LNCaP clone FGC (cell line): ENCODE results near the gene RASSF4.

Experiments
- DNase-seq: peaks from one replicate; pipeline ENCODE4 v3.0.0-alpha.2; 2011; ENCODE audit warnings: low read depth
- H3K4me3 ChIP-seq: 2 replicates; pipeline ENCODE4 v1.5.1; 2011; ENCODE audit warnings: mild to moderate bottlenecking, low read depth, low read length, control low read depth
- CTCF ChIP-seq: IDR thresholded peaks from 2 replicates; pipeline ENCODE4 v1.5.1; 2012; ENCODE audit warnings: mild to moderate bottlenecking; ENCODE audit not compliant: control insufficient read depth, insufficient read depth; ENCODE audit errors: extremely low read depth

RASSF4 gene

GRCh38 chr10:44994752-44995530, 35.3 kb downstream of the RASSF4 start:
- H3K4me3 ChIP-seq, result no peak overlapping the region
- TF ChIP-seq CTCF, result no peak
- DNase-seq, result no peak

GRCh38 chr10:44995581-44995913, 35.9 kb downstream of the RASSF4 start:
- H3K4me3 ChIP-seq, result no peak overlapping the region
- no peak for DNase-seq
- no peak for TF ChIP-seq CTCF

GRCh38 chr10:44995914-44996669, 36.5 kb downstream of the RASSF4 start:
- DNase-seq, result no peak
- TF ChIP-seq CTCF, result no peak
- no peak overlapping the region for H3K4me3 ChIP-seq

GRCh38 chr10:44997105-44997748, 37.6 kb downstream of the RASSF4 start:
- H3K4me3 ChIP-seq, result no peak overlapping the region
- TF ChIP-seq CTCF, result no peak
- DNase-seq, result no peak

- DNase-seq, result no peak
- no peak for TF ChIP-seq CTCF
- H3K4me3 ChIP-seq, result no peak overlapping the region
Measured at GRCh38 chr10:44998146-44998631, 38.6 kb downstream of the RASSF4 start.

GRCh38 chr10:45000138-45000751, 40.6 kb downstream of the RASSF4 start:
- no peak overlapping the region for H3K4me3 ChIP-seq
- no peak for TF ChIP-seq CTCF
- no peak for DNase-seq
